Measurements from ENCODE around the gene MKLN1. TPM values are rescaled to one million over a fixed set of nuclear protein-coding genes. Genes with fewer than 3 reads are reported as not detected.
"Not testable (repeated sequence)": the region's sequence is repeated elsewhere in the genome, so short reads cannot be mapped to it uniquely, and the experiment has no call there.

The MKLN1 gene
- total RNA-seq, 1 experiment from 2014 or later, result 61.1 TPM

DNA sequence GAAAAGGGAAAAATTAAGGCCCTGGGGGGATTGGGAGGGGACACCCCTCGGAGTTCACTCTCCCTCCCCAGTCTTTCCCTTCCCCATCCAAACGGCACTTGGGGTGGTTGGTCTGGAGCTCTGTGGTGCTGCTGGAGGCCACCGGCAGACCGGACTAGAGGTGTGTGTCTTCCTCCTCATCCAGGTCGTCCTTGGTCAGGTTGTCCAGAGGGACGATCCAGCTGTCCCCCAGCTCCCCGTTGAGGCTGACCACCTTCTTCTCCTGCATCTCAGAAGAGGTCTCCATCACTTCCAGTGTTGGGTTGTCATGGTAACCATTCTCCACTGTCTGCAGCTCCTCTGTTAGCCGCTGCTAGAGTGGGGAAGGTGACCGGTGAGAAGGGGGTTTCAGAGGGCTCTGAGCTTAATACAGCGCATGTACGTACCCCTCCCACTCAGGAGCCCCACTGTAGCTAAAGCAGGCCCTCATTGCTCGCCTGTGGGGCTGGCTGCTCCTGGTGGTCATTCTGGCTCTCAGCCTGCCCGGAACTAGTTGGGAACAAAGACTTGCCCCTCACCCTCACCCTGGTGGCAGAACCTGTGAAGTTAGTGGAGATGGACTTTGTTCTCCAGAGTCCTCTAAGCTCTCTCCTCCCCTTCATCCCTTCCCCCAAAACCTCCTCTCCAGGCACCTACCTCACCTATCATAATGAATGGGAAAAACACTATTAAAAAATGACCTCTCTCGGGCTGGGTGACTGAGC lies 176.7 kb downstream of the MKLN1 start:
- H3K27me3 ChIP-seq (ENCODE audit: insufficient read depth, low read depth), result no peaks in the 10 kb centered on the region
- H3K4me1 ChIP-seq (replicated peaks; ENCODE audit: insufficient read depth), result no peaks in the 10 kb centered on the region
- 0 out of 2 replicates have a peak, but pooled peaks cover 3% of the 10 kb centered on the region for H3K79me2 ChIP-seq (ENCODE audit: low read depth)
- no peaks in the 10 kb centered on the region; the same call in 1 of the 2 replicates for H4K20me1 ChIP-seq (ENCODE audit: insufficient read depth)
- intact Hi-C loops (cut with micrococcal nuclease; ENCODE audit: unreplicated experiment), result no loop called here
- no peak overlapping the region for H2AFZ ChIP-seq
- no peak overlapping the region for H3K27ac ChIP-seq
- no peak overlapping the region for H3K4me2 ChIP-seq
- H3K9me3 ChIP-seq (ENCODE audit: insufficient read depth, low read depth), result no peaks in the 10 kb centered on the region
- no peak overlapping the region for H3K4me3 ChIP-seq
- peaks cover 15% of the 10 kb centered on the region for H3K36me3 ChIP-seq (ENCODE audit: low read depth)
- no peak for DNase-seq
- no peaks in the 10 kb centered on the region for H3K9me2 ChIP-seq (ENCODE audit: insufficient read depth)
- no peak for TF ChIP-seq EZH2 (IDR thresholded peaks at IDR 0.05; ENCODE audit: low read depth)
- TF ChIP-seq, protein P1, sequence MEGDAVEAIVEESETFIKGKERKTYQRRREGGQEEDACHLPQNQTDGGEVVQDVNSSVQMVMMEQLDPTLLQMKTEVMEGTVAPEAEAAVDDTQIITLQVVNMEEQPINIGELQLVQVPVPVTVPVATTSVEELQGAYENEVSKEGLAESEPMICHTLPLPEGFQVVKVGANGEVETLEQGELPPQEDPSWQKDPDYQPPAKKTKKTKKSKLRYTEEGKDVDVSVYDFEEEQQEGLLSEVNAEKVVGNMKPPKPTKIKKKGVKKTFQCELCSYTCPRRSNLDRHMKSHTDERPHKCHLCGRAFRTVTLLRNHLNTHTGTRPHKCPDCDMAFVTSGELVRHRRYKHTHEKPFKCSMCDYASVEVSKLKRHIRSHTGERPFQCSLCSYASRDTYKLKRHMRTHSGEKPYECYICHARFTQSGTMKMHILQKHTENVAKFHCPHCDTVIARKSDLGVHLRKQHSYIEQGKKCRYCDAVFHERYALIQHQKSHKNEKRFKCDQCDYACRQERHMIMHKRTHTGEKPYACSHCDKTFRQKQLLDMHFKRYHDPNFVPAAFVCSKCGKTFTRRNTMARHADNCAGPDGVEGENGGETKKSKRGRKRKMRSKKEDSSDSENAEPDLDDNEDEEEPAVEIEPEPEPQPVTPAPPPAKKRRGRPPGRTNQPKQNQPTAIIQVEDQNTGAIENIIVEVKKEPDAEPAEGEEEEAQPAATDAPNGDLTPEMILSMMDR (conservative IDR thresholded peaks at IDR 0.05), result no peak
- POLR2A ChIA-PET (ENCODE audit: unreplicated experiment), result no interaction called here
- CTCF ChIA-PET, result interaction anchor here (0.5 to 1.2 kb wide), 2 partner anchors 150 to 314 kb away, joined by 3 to 4 read pairs; no protein-coding TSS in a partner anchor
- H3F3A ChIP-seq (ENCODE audit: insufficient read depth, low read depth), result peaks cover 42% of the 10 kb centered on the region
- no TSS peak for BruUV-seq (replicated peaks)

DNA sequence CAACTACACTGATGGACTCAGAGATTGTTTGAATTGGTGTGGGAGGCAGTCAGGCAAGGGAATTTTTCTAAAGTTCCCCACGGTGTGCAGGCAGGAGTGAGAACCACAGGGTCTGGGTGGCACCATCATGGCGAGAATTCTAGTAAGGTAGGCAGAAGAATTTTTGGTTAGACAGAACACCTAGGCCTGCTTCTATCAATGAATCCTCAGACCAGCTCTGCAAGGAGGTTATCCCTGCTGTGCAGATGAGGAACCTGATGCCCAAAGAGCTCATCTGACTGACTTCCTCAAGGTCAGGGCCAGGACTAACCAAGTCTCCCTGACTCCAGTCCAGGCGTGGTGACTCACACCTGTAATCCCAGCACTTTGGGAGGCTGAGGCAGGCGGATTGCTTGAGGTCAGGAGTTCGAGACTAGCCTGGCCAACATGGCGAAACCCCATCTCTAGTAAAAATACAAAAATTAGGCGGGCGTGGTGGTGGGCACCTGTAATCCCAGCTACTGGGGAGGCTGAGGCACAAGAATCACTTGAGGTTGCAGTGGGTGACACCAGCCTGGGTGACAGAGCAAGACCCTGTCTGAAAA lies 177.5 kb downstream of the MKLN1 start:
- H3K4me2 ChIP-seq; H3K9me2 ChIP-seq (ENCODE audit: insufficient read depth); H2AFZ ChIP-seq; BruUV-seq (replicated peaks); H4K20me1 ChIP-seq (ENCODE audit: insufficient read depth); H3K4me1 ChIP-seq (replicated peaks; ENCODE audit: insufficient read depth); H3K4me3 ChIP-seq; H3K9me3 ChIP-seq (ENCODE audit: insufficient read depth, low read depth); intact Hi-C loops (cut with micrococcal nuclease; ENCODE audit: unreplicated experiment); H3K27me3 ChIP-seq (ENCODE audit: insufficient read depth, low read depth); H3K79me2 ChIP-seq (ENCODE audit: low read depth); H3K27ac ChIP-seq; DNase-seq: not testable (repeated sequence)
- ChIA-PET POLR2A (ENCODE audit: unreplicated experiment) (interaction anchor here (0.7 kb wide), 1 partner anchor 108 kb away, joined by 4 read pairs; no protein-coding TSS in a partner anchor), CTCF (interaction anchor here (0.5 to 1.2 kb wide), 2 partner anchors 149 to 315 kb away, joined by 3 to 4 read pairs; no protein-coding TSS in a partner anchor)
- Histone ChIP-seq H3K36me3 (ENCODE audit: low read depth) (peaks cover 14% of the 10 kb centered on the region), H3F3A (ENCODE audit: insufficient read depth, low read depth) (peaks cover 40% of the 10 kb centered on the region)

DNA sequence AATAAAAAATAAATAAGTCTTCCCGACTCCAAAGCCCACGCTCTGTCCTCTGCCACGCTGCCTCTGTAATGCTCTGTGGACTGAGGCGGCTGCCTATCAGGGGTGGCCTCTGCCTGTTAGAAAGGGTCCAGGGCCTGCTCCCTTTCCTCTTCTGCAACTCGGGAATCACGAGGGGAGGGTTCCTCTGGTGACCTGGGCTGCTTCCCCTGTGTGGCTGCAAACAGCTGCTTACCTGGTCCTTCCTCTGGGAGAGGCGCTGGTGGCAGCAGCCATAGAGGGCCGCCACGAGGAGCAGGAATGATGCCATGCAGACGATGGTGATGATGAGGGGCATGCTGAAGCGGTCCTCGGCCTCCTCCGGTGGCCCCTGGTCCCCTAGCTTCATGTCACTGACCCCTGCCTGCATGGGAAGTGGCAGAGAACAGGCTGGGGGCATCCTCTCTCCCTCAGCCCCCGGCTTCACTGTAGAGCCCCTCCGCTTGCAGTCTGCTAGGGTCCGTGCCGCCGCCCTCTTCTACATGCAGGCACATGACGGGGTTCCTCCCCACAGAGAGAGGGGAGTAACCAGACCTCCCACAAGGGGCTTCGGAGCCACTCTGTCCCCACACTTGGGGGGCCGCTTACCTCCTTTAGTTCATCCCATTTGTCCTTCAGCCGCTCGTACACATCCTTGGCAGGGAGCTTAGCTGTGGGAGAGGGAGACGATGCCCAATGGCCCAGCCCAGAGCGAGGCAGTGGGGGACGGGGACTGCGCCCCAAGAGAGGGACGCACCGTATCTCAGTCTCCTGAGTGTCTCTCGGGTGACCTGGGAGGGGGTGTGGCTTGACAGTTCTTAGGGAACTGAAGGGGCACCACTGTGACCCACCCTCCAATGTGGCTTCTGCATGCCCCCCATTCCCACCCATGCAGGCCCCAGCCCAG lies 178.2 kb downstream of the MKLN1 start:
- Histone ChIP-seq H3K4me2 (no peak overlapping the region), H4K20me1 (ENCODE audit: insufficient read depth) (no peaks in the 10 kb centered on the region; the same call in 1 of the 2 replicates), H3K79me2 (ENCODE audit: low read depth) (0 out of 2 replicates have a peak, but pooled peaks cover 3% of the 10 kb centered on the region), H3K9me2 (ENCODE audit: insufficient read depth) (no peaks in the 10 kb centered on the region), H3K27ac (no peak overlapping the region), H3K4me1 (replicated peaks; ENCODE audit: insufficient read depth) (no peaks in the 10 kb centered on the region), H3K27me3 (ENCODE audit: insufficient read depth, low read depth) (no peaks in the 10 kb centered on the region), H3K9me3 (ENCODE audit: insufficient read depth, low read depth) (no peaks in the 10 kb centered on the region), H2AFZ (no peak overlapping the region), H3F3A (ENCODE audit: insufficient read depth, low read depth) (peaks cover 33% of the 10 kb centered on the region), H3K4me3 (no peak overlapping the region), H3K36me3 (ENCODE audit: low read depth) (peaks cover 18% of the 10 kb centered on the region)
- ChIA-PET CTCF (no interaction called here), POLR2A (ENCODE audit: unreplicated experiment) (interaction anchor here (0.7 kb wide), 1 partner anchor 109 kb away, joined by 4 read pairs; no protein-coding TSS in a partner anchor)
- TF ChIP-seq EZH2 (IDR thresholded peaks at IDR 0.05; ENCODE audit: low read depth), result no peak
- TF ChIP-seq, protein P1 (conservative IDR thresholded peaks at IDR 0.05), result no peak
- intact Hi-C loops (cut with micrococcal nuclease; ENCODE audit: unreplicated experiment), result no loop called here
- BruUV-seq (replicated peaks), result no TSS peak
- no peak for DNase-seq
